Fibroblast of lung (primary cell): Measurements from ENCODE around the gene XCR1. TPM values are rescaled to one million over a fixed set of nuclear protein-coding genes. Genes with fewer than 3 reads are reported as not detected.
"Not testable (repeated sequence)": the region's sequence is repeated elsewhere in the genome, so short reads cannot be mapped to it uniquely, and the experiment has no call there.

ENCODE experiments used
- DNase-seq, 2 donors: peaks; one replicate each; pipeline versions ENCODE4 v3.0.0 to v3.0.0-alpha.2; 2010; ENCODE audit warnings: low read depth in 2 of 2
- H2AFZ ChIP-seq: 2 replicates; pipeline ENCODE4 v1.5.1; 2012; ENCODE audit warnings: low read length, control low read depth, inconsistent platforms
- H3K27ac ChIP-seq: 2 replicates; pipeline ENCODE4 v1.5.1; 2011; ENCODE audit warnings: low read length, control low read depth; ENCODE audit not compliant: insufficient read depth
- H3K27me3 ChIP-seq: 2 replicates; pipeline ENCODE4 v1.5.1; 2011; ENCODE audit warnings: mild to moderate bottlenecking, low read length; ENCODE audit not compliant: control insufficient read depth, insufficient read depth
- H3K36me3 ChIP-seq: 2 replicates; pipeline ENCODE4 v1.5.1; 2011; ENCODE audit warnings: low read length; ENCODE audit not compliant: control insufficient read depth, insufficient read depth
- H3K4me1 ChIP-seq: 2 replicates; pipeline ENCODE4 v1.5.1; 2011; ENCODE audit warnings: low read length; ENCODE audit not compliant: control insufficient read depth, insufficient read depth; ENCODE audit errors: extremely low read depth
- H3K4me2 ChIP-seq: 2 replicates; pipeline ENCODE4 v1.5.1; 2011; ENCODE audit warnings: low read length, control low read depth; ENCODE audit not compliant: insufficient read depth; ENCODE audit errors: extremely low read depth
- H3K4me3 ChIP-seq, 4 experiments: fragments of 200-600 bp in 1 of 4; sonication (generic) in 1 of 4; replicated peaks in 1 of 4; 2 replicates each; pipeline ENCODE4 v1.5.1; 2011 to 2016; ENCODE audit warnings: low read length in 4 of 4, low read depth in 3 of 4, mild to moderate bottlenecking in 3 of 4, control low read depth in 2 of 4, inconsistent platforms in 1 of 4, mixed read lengths in 1 of 4; ENCODE audit not compliant: insufficient read depth in 1 of 4; ENCODE audit errors: control extremely low read depth in 1 of 4
- H3K79me2 ChIP-seq: 2 replicates; pipeline ENCODE4 v1.5.1; 2012; ENCODE audit warnings: mild to moderate bottlenecking, low read length, inconsistent platforms; ENCODE audit not compliant: control insufficient read depth, insufficient read depth
- H3K9ac ChIP-seq: 2 replicates; pipeline ENCODE4 v1.5.1; 2011; ENCODE audit warnings: mild to moderate bottlenecking, low read length, control low read depth; ENCODE audit not compliant: insufficient read depth
- H3K9me3 ChIP-seq: 2 replicates; pipeline ENCODE4 v1.5.1; 2012; ENCODE audit warnings: low read depth, low read length; ENCODE audit not compliant: control insufficient read depth, insufficient read depth
- H4K20me1 ChIP-seq: 2 replicates; pipeline ENCODE4 v1.5.1; 2011; ENCODE audit warnings: low read length; ENCODE audit not compliant: control insufficient read depth, insufficient read depth; ENCODE audit errors: extremely low read depth
- EZH2 ChIP-seq: IDR thresholded peaks from 2 replicates; pipeline ENCODE4 v1.5.1; 2012; ENCODE audit warnings: low read length, control low read depth, mild to moderate bottlenecking; ENCODE audit errors: missing control alignments
- polyA plus RNA-seq, 2 donors: library from polyadenylated mRNA; depleted of rRNA in 1 of 2; stranded (reverse) in 1 of 2; unstranded in 1 of 2; fragments of >200 nt; gene quantifications; 2 replicates each; pipeline ENCODE4 v1.2.1, GENCODE V29; 2011 to 2012; ENCODE audit warnings: missing spikeins in 1 of 2
- total RNA-seq: library from RNA; depleted of rRNA; stranded (reverse); fragments of >200 nt; gene quantifications from 2 replicates; pipeline ENCODE4 v1.2.1, GENCODE V29; 2014
- TF ChIP-seq, protein P1 (sequence below), 2 donors: IDR thresholded peaks in 1 of 2; conservative IDR thresholded peaks in 1 of 2; 1 replicate in 1 of 2; 2 replicates in 1 of 2; pipeline ENCODE4 v1.5.1; 2011 to 2012; ENCODE audit warnings: low read length in 2 of 2, control low read depth in 1 of 2, inconsistent platforms in 1 of 2, low read depth in 1 of 2, mild to moderate bottlenecking in 1 of 2

Gene XCR1
- total and polyA plus RNA-seq, 2 donors (not counting 1 experiment from before 2014, with no cell fraction given) = under 0.01 to 0.01 TPM

DNA sequence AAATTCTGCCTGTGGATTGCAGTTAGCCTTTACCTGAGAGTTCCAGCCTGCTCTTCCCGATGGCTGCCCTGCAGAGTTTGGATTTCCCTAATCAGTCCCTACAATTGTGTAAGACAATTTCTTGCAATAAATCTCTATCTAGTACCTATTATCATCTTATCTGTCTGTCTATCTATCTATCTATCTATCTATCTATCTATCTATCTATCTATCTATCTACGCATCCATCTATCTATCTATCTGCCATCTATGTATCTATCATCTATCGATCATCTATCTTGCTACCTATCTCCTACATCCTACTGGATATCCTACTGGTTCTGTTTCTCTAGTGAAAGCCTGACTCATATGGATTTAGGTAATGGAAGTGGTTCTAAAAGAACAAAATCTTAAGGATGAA is 30.4 kb upstream of the XCR1 start:
- no peaks in the 10 kb centered on the region for H3K9me3 ChIP-seq
- H3K4me3 ChIP-seq = no peak overlapping the region
- no peaks in the 10 kb centered on the region for H3K79me2 ChIP-seq
- no peak overlapping the region for H3K27ac ChIP-seq
- no peaks in the 10 kb centered on the region for H4K20me1 ChIP-seq
- H3K27me3 ChIP-seq = peaks cover 11% of the 10 kb centered on the region
- DNase-seq = no peak
- H3K4me1 ChIP-seq = no peaks in the 10 kb centered on the region
- H3K4me2 ChIP-seq = no peak overlapping the region
- no peak overlapping the region for H3K9ac ChIP-seq
- TF ChIP-seq EZH2 = no peak
- TF ChIP-seq, protein P1, sequence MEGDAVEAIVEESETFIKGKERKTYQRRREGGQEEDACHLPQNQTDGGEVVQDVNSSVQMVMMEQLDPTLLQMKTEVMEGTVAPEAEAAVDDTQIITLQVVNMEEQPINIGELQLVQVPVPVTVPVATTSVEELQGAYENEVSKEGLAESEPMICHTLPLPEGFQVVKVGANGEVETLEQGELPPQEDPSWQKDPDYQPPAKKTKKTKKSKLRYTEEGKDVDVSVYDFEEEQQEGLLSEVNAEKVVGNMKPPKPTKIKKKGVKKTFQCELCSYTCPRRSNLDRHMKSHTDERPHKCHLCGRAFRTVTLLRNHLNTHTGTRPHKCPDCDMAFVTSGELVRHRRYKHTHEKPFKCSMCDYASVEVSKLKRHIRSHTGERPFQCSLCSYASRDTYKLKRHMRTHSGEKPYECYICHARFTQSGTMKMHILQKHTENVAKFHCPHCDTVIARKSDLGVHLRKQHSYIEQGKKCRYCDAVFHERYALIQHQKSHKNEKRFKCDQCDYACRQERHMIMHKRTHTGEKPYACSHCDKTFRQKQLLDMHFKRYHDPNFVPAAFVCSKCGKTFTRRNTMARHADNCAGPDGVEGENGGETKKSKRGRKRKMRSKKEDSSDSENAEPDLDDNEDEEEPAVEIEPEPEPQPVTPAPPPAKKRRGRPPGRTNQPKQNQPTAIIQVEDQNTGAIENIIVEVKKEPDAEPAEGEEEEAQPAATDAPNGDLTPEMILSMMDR (conservative IDR thresholded peaks at IDR 0.05 in 1 of 2, IDR thresholded peaks at IDR 0.05 in 1 of 2; ENCODE audit: low read depth in 1 of 2, low read length in 2 of 2) = no peak
- H3K36me3 ChIP-seq = no peaks in the 10 kb centered on the region
- no peak overlapping the region for H2AFZ ChIP-seq

DNA sequence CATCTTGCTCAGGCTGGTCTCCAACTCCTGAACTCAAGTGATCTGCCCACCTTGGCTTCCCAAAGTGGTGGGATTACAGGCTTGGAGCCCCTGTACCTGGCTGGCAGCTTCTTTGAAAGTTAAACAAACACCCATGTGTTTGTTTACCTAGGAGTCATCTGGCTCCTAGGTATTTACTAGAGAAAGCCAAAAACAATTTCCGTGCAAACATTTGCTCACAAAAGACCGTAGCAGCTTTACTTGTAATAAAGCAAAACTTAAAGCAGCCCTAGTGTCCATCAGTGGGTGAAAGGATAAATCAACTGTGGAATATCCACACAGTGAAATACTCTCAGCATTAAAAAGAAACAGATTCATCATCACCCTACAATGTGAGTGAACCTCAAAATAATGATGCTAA is 29.4 kb upstream of the XCR1 start:
- Histone ChIP-seq H3K4me3 (no peak overlapping the region), H3K4me2 (no peak overlapping the region), H2AFZ (no peak overlapping the region), H4K20me1 (no peaks in the 10 kb centered on the region), H3K27me3 (peaks cover 11% of the 10 kb centered on the region), H3K79me2 (no peaks in the 10 kb centered on the region), H3K9ac (no peak overlapping the region), H3K27ac (no peak overlapping the region), H3K4me1 (no peaks in the 10 kb centered on the region), H3K9me3 (no peaks in the 10 kb centered on the region), H3K36me3 (no peaks in the 10 kb centered on the region)
- no peak for TF ChIP-seq EZH2
- TF ChIP-seq, protein P1 (conservative IDR thresholded peaks at IDR 0.05 in 1 of 2, IDR thresholded peaks at IDR 0.05 in 1 of 2; ENCODE audit: low read depth in 1 of 2, low read length in 2 of 2) = no peak
- DNase-seq = no peak

DNA sequence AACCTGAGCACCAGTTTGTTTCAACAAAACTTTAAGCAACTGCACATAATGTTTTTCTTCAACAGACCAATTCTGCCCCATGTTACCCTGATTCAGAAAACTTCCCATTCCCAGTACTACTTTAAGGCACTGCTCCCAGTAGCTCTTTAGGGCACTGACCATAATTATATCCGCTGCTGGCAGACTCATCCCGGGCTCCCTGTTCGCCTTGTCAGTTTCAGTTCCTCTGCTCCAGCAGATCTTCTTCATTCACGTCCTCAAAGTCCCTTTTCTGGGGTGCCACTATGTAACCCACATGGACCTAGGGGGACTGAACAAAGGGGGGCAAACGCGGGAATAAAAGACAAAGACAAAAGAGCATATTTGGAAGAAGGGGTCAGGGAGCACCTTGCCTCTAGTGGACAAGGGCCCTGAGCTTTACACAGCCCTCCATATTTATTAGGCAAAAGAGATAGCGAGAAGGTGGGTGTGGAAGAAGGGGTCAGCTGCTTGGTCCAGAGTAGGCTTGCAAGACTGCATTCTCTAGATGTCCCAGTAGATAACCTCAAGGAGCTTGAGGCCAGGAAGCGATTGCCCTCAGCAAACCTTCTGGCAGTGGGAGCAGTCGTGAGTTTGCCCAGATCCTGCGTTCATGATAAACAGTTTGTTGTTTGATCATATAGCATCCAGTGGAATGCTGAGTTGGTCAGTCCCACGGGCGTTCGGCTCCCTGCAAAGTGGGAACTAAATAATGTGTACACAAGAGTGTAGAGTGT is 26.7 kb upstream of the XCR1 start:
- H3K4me3 ChIP-seq, H3K9me3 ChIP-seq, H3K4me1 ChIP-seq, DNase-seq, H4K20me1 ChIP-seq, H3K79me2 ChIP-seq, H3K9ac ChIP-seq, H3K36me3 ChIP-seq, H3K4me2 ChIP-seq, H3K27ac ChIP-seq, H2AFZ ChIP-seq: not testable (repeated sequence)
- peaks cover 11% of the 10 kb centered on the region for H3K27me3 ChIP-seq

DNA sequence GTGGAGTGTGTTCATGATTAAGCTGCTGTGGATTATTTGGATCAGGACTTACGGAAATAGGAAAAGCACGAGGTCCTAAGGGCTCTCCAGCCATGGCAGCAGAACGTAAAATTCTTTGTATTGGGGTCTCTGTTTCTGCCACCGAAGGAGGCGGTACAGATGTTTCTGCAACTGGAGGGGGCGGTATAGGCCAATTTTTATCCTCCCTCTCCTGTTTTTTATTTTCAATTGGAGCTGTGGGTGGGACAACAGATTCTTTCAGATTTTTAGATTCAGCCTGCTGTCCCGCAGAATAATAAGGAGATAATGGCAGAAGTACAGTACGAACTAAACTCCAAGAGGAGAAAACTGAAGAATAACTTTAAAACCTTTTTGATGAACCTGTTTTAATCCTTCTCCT is 26.0 kb upstream of the XCR1 start:
- not testable (repeated sequence) for DNase-seq, H3K27me3 ChIP-seq, H3K9me3 ChIP-seq

More for the DNA sequence above, 26.0 kb upstream of the XCR1 start:
- H3K4me2 ChIP-seq, H3K36me3 ChIP-seq, H3K9ac ChIP-seq, H3K79me2 ChIP-seq, H3K4me1 ChIP-seq, H3K27ac ChIP-seq, H2AFZ ChIP-seq, H3K4me3 ChIP-seq, H4K20me1 ChIP-seq: not testable (repeated sequence)
